HepG2 (cell line): ENCODE results near the gene CD7. TPM values are rescaled to one million over a fixed set of nuclear protein-coding genes. Genes with fewer than 3 reads are reported as not detected.
A peak's percentile ranks its signal among the peaks of the same experiment; 100 is the strongest.

Experiments
- ATAC-seq: fragments of 200-7000 bp; cut with Tn5 transposase; 3 replicates; pipeline ENCODE4 v1.9.1; 2020; ENCODE audit warnings: mild to moderate bottlenecking, moderate library complexity
- BruUV-seq: library from RNA; stranded (reverse); fragments of 400-500 nt; replicated peaks from 2 replicates; lab custom pipeline; 2021; lab: Mats Ljungman, UMichigan
- CTCF ChIA-PET: fragments of 300-600 bp; formaldehyde crosslinking; extraction: SDS; loops from one replicate; lab custom pipeline; 2021; ENCODE audit warnings: low total read pairs, inconsistent platforms, low intra/inter-chr PET ratio; lab: Yijun Ruan, JAX
- POLR2A ChIA-PET: fragments of 350-600 bp; sonication (Branson Sonifier 250); formaldehyde crosslinking; loops from one replicate; lab custom pipeline; 2020; ENCODE audit warnings: antibody characterized with exemption, inconsistent platforms; lab: Yijun Ruan, JAX
- DNase-seq: peaks from one replicate; pipeline ENCODE4 v3.0.0-alpha.2; 2015; ENCODE audit warnings: low spot score
- FAIRE-seq: peaks from 3 replicates; lab custom pipeline; 2011; peaks lifted over from hg19 to GRCh38; lab: Jason Lieb, UNC
- H2AFZ ChIP-seq: one replicate; pipeline ENCODE4 v1.6.1; 2011; ENCODE audit warnings: low read length, inconsistent platforms
- H3K27ac ChIP-seq: fragments of 300-600 bp; 3 replicates; pipeline ENCODE4 v1.8.0; 2011; ENCODE audit warnings: mixed run types, mild to moderate bottlenecking, mixed read lengths, low read length, inconsistent platforms; ENCODE audit not compliant: insufficient read depth; ENCODE audit errors: extremely low read length
- H3K27me3 ChIP-seq, 2 experiments: fragments of 200-600 bp in 1 of 2; 2 replicates in 1 of 2; 3 replicates in 1 of 2; pipeline versions ENCODE4 v1.6.0 to v1.8.0; 2011; ENCODE audit warnings: low read length in 2 of 2, mild to moderate bottlenecking in 2 of 2, moderate library complexity in 2 of 2, inconsistent platforms in 1 of 2; ENCODE audit not compliant: insufficient read depth in 2 of 2, control insufficient read depth in 1 of 2
- H3K36me3 ChIP-seq, 2 experiments: fragments of 200-600 bp in 1 of 2; replicated peaks in 1 of 2; 2 replicates in 1 of 2; 3 replicates in 1 of 2; pipeline versions ENCODE4 v1.5.1 to v1.8.0; 2011; ENCODE audit warnings: low read length in 2 of 2, inconsistent platforms in 1 of 2; ENCODE audit not compliant: insufficient read depth in 2 of 2, control insufficient read depth in 1 of 2
- H3K4me1 ChIP-seq: 2 replicates; pipeline ENCODE4 v1.5.1; 2012; ENCODE audit warnings: low read length, inconsistent platforms; ENCODE audit not compliant: insufficient read depth
- H3K4me2 ChIP-seq: 2 replicates; pipeline ENCODE4 v1.6.0; 2011; ENCODE audit warnings: low read depth, low read length, inconsistent platforms
- H3K4me3 ChIP-seq, 3 experiments: fragments of 200-600 bp in 1 of 3; sonication (generic), shearing (Covaris generic) in 1 of 3; replicated peaks in 1 of 3; 2 replicates each; pipeline ENCODE4 v1.5.1; 2011 to 2016; ENCODE audit warnings: low read length in 3 of 3, inconsistent platforms in 2 of 3, low read depth in 2 of 3, mild to moderate bottlenecking in 2 of 3, control low read depth in 1 of 3, mixed read lengths in 1 of 3; ENCODE audit not compliant: insufficient read depth in 1 of 3
- H3K79me2 ChIP-seq: one replicate; pipeline ENCODE4 v1.6.1; 2011; ENCODE audit warnings: low read length, inconsistent platforms; ENCODE audit not compliant: insufficient read depth
- H3K9ac ChIP-seq: 2 replicates; pipeline ENCODE4 v1.6.0; 2011; ENCODE audit warnings: mild to moderate bottlenecking, low read depth, low read length, inconsistent platforms; ENCODE audit not compliant: insufficient read depth
- H3K9me3 ChIP-seq: 2 replicates; pipeline ENCODE4 v1.5.1; 2012; ENCODE audit warnings: mild to moderate bottlenecking, low read length
- H4K20me1 ChIP-seq: 2 replicates; pipeline ENCODE4 v1.6.0; 2011; ENCODE audit warnings: inconsistent platforms, mild to moderate bottlenecking, low read length, moderate library complexity; ENCODE audit not compliant: insufficient read depth
- ATF2 ChIP-seq: sonication (generic); formaldehyde crosslinking; IDR thresholded peaks from 2 replicates; pipeline ENCODE4 v1.4.0; 2020; ENCODE audit warnings: missing genetic modification reagents
- CENPT ChIP-seq: sonication (generic); formaldehyde crosslinking; IDR thresholded peaks from 2 replicates; pipeline ENCODE4 v1.8.0; 2022; ENCODE audit warnings: low read depth, mild to moderate bottlenecking, moderate library complexity, missing genetic modification reagents
- FOXA1 ChIP-seq, 2 experiments: fragments of 450-650 bp in 1 of 2; sonication (generic) in 1 of 2; formaldehyde crosslinking in 1 of 2; IDR thresholded peaks; 2 replicates each; pipeline versions ENCODE4 v1.4.0 to v1.6.1; 2016 to 2020; ENCODE audit warnings: missing genetic modification reagents in 1 of 2
- FOXA3 ChIP-seq: IDR thresholded peaks from 2 replicates; pipeline ENCODE4 v1.6.1; 2016; ENCODE audit warnings: missing genetic modification reagents, missing compliant biosample characterization
- FOXM1 ChIP-seq: sonication (generic); formaldehyde crosslinking; IDR thresholded peaks from 2 replicates; pipeline ENCODE4 v1.5.0; 2020; ENCODE audit warnings: missing genetic modification reagents
- KLF13 ChIP-seq: sonication (generic); formaldehyde crosslinking; IDR thresholded peaks from 2 replicates; pipeline ENCODE4 v1.4.0; 2020; ENCODE audit warnings: mild to moderate bottlenecking, missing genetic modification reagents
- MAFK ChIP-seq, 2 experiments: IDR thresholded peaks in 1 of 2; conservative IDR thresholded peaks in 1 of 2; 2 replicates each; pipeline ENCODE4 v1.6.1; 2011; ENCODE audit warnings: improper control_type of control experiment in 2 of 2, low read length in 2 of 2
- MED1 ChIP-seq: sonication (generic); formaldehyde crosslinking; IDR thresholded peaks from 2 replicates; pipeline ENCODE4 v1.4.0; 2020; ENCODE audit warnings: missing genetic modification reagents
- MIER3 ChIP-seq: IDR thresholded peaks from 2 replicates; pipeline ENCODE4 v1.6.1; 2016; ENCODE audit warnings: missing compliant biosample characterization, borderline replicate concordance
- NFKB2 ChIP-seq: sonication (generic); formaldehyde crosslinking; IDR thresholded peaks from 2 replicates; pipeline ENCODE4 v1.4.0; 2020; ENCODE audit warnings: missing genetic modification reagents, borderline replicate concordance
- NR2C2 ChIP-seq: sonication (generic); formaldehyde crosslinking; IDR thresholded peaks from 2 replicates; pipeline ENCODE4 v1.4.0; 2020; ENCODE audit warnings: missing genetic modification reagents, mild to moderate bottlenecking, moderate library complexity, borderline replicate concordance
- PHF5A ChIP-seq: IDR thresholded peaks from one replicate; pipeline ENCODE4 v1.6.1; 2018; ENCODE audit warnings: low read depth, missing genetic modification reagents; ENCODE audit not compliant: unreplicated experiment
- SNRNP70 ChIP-seq: fragments of 200-400 bp; formaldehyde crosslinking; IDR thresholded peaks from 2 replicates; pipeline ENCODE4 v1.6.1; 2017; ENCODE audit warnings: mild to moderate bottlenecking, low read depth, low read length, moderate library complexity
- SSRP1 ChIP-seq: IDR thresholded peaks from 2 replicates; pipeline ENCODE4 v1.6.1; 2016; ENCODE audit warnings: control low read depth
- TFAP4 ChIP-seq: sonication (generic); IDR thresholded peaks from 2 replicates; pipeline ENCODE4 v1.6.1; 2016; ENCODE audit warnings: low read depth, borderline replicate concordance
- U2AF1 ChIP-seq: fragments of 200-400 bp; formaldehyde crosslinking; optimal IDR thresholded peaks from 2 replicates; pipeline ENCODE3; 2017; ENCODE audit warnings: mild to moderate bottlenecking, low read depth, low read length
- ZBTB43 ChIP-seq: sonication (generic); formaldehyde crosslinking; conservative IDR thresholded peaks from 2 replicates; pipeline ENCODE4 v1.4.0; 2020; ENCODE audit warnings: missing genetic modification reagents
- ZNF468 ChIP-seq: sonication (generic); formaldehyde crosslinking; IDR thresholded peaks from 2 replicates; pipeline ENCODE4 v1.8.0; 2022; ENCODE audit warnings: mild to moderate bottlenecking, moderate library complexity, missing genetic modification reagents
- ZNF678 ChIP-seq: sonication (generic); formaldehyde crosslinking; IDR thresholded peaks from 2 replicates; pipeline ENCODE4 v1.4.0; 2020; ENCODE audit warnings: mild to moderate bottlenecking, missing genetic modification reagents
- ZNF766 ChIP-seq: sonication (generic); formaldehyde crosslinking; IDR thresholded peaks from 2 replicates; pipeline ENCODE4 v1.5.0; 2020; ENCODE audit warnings: missing genetic modification reagents, borderline replicate concordance
- ZSCAN21 ChIP-seq: sonication (generic); formaldehyde crosslinking; IDR thresholded peaks from 2 replicates; pipeline ENCODE4 v1.8.0; 2022; ENCODE audit warnings: mild to moderate bottlenecking, missing genetic modification reagents, moderate library complexity, borderline replicate concordance
- WGBS: methylation state at CpG from one replicate; pipeline ENCODE4 v1.1.6; 2017; ENCODE audit warnings: low lambda C conversion rate; 5-methylcytosine and 5-hydroxymethylcytosine counted together
- in situ Hi-C: cut with HindIII; loops from 2 replicates; pipeline ENCODE4 v1.10.0; 2017; ENCODE audit warnings: low pct_unique_long_range_greater_than_20kb; ENCODE audit not compliant: extremely low pct_ligation_motif_present
- intact Hi-C: fragments of 100-400 bp; cut with micrococcal nuclease; formaldehyde crosslinking; loops from one replicate; pipeline ENCODE4 v1.10.0; 2022; ENCODE audit not compliant: unreplicated experiment
- polyA plus RNA-seq, 8 experiments: library from polyadenylated mRNA; depleted of rRNA in 3 of 8; stranded (reverse) in 7 of 8; unstranded in 1 of 8; fragments of >200 nt; fragmentation: Illumina TruSeq in 4 of 8; extraction: Trizol in 4 of 8; gene quantifications; 2 replicates each; pipeline versions ENCODE4 v1.2.1 to v1.2.3, GENCODE V29; 2011 to 2016; ENCODE audit warnings: low read depth in 4 of 8, missing spikeins in 1 of 8, mixed read lengths in 1 of 8; ENCODE audit not compliant: insufficient read depth in 1 of 8
- total RNA-seq, 5 experiments: library from RNA; depleted of rRNA; stranded (reverse); fragments of >200 nt; fragmentation: Illumina TruSeq; extraction: Trizol; gene quantifications; 2 replicates each; pipeline ENCODE4 v1.2.3, GENCODE V29; 2016; ENCODE audit warnings: low read depth in 1 of 5

Gene CD7
- total and polyA plus RNA-seq, 2 of the 13 experiments (the other 11 are each of a cell fraction or from before 2014, with no cell fraction given), result 67.6 to 76.4 TPM

- TF ChIP-seq KLF13 (CRISPR knock-in tag) (no peak), ZSCAN21 (CRISPR knock-in tag) (peak; percentile 68; the same call in 1 of the 2 replicates), CENPT (CRISPR knock-in tag) (0 out of 2 replicates have a peak, but pooled peaks have one; percentile 53), FOXA3 (CRISPR knock-in tag) (no peak), FOXA1 (IDR thresholded peaks at IDR 0.05) (0 out of 2 replicates have a peak, but pooled peaks have one; percentile 25), FOXA1 (CRISPR knock-in tag; IDR thresholded peaks at IDR 0.05) (no peak), NFKB2 (CRISPR knock-in tag) (no peak), ATF2 (CRISPR knock-in tag) (no peak), ZNF468 (no peak), ZNF678 (CRISPR knock-in tag) (no peak)
These were observed 35.7 kb downstream of the CD7 start (continued) for GRCh38 chr17:82281502-82282238.

GRCh38 chr17:82281076-82281475 is 36.3 kb downstream of the CD7 start:
- ATAC-seq (no peak), DNase-seq (no peak), FAIRE-seq (no peak)
- ChIA-PET POLR2A (interaction anchor here (0.6 to 4.4 kb wide), 6 partner anchors 9 to 258 kb away, joined by 3 to 46 read pairs (median 6); partner anchors contain the start of genes CD7, CENPX and LRRC45), CTCF (no interaction called here)
- WGBS, result 73% methylated on average over 6 of the region's 7 CpGs
- Histone ChIP-seq H3K9ac (no peak overlapping the region), H3K4me3 (no peak overlapping the region), H3K9me3 (no peaks in the 10 kb centered on the region), H3K27me3 (peaks cover 2 to 14% of the 10 kb centered on the region in 2 experiments; a peak in 4 of 5 replicates), H3K27ac (no peak overlapping the region), H3K36me3 (no peaks in the 10 kb centered on the region), H3K4me2 (no peak overlapping the region), H3K4me1 (peaks cover 65% of the 10 kb centered on the region), H2AFZ (no peak overlapping the region), H3K79me2 (no peaks in the 10 kb centered on the region), H4K20me1 (no peaks in the 10 kb centered on the region)
- in situ Hi-C loops, result no loop called here
- no TSS peak for BruUV-seq
- intact Hi-C loops, result no loop called here
- no peak for TF ChIP-seq SSRP1 (CRISPR knock-in tag)
- no peak for TF ChIP-seq ZBTB43 (CRISPR knock-in tag)
- TF ChIP-seq NR2C2 (CRISPR knock-in tag), result no peak
- TF ChIP-seq ZNF766, result no peak
- TF ChIP-seq PHF5A, result no peak
- TF ChIP-seq U2AF1, result no peak
- no peak for TF ChIP-seq MIER3
- no peak for TF ChIP-seq TFAP4
- no peak for TF ChIP-seq FOXM1 (CRISPR knock-in tag)
- no peak for TF ChIP-seq MAFK (conservative IDR thresholded peaks at IDR 0.05 in 1 of 2, IDR thresholded peaks at IDR 0.05 in 1 of 2; ENCODE audit: low read length in 2 of 2)
- TF ChIP-seq MED1 (CRISPR knock-in tag), result no peak
- no peak for TF ChIP-seq SNRNP70
